Liver (tissue), 9 donors: ENCODE data around the gene ATG2A. TPM values are rescaled to one million over a fixed set of nuclear protein-coding genes. Genes with fewer than 3 reads are reported as not detected.
A peak's percentile ranks its signal among the peaks of the same experiment; 100 is the strongest.

Experiments used
- DNase-seq: peaks from one replicate; pipeline ENCODE4 v3.0.0-alpha.2; 2017; ENCODE audit warnings: low spot score
- H3K27ac ChIP-seq, 2 donors: one replicate each; pipeline ENCODE4 v1.7.0; 2013; ENCODE audit warnings: inconsistent platforms in 2 of 2, low read length in 2 of 2, control low read depth in 1 of 2, low read depth in 1 of 2, mild to moderate bottlenecking in 1 of 2
- H3K27me3 ChIP-seq, 4 donors: one replicate each; pipeline versions ENCODE4 v1.6.1 to v1.7.0; 2013; ENCODE audit warnings: low read length in 3 of 4, inconsistent platforms in 1 of 4, mild to moderate bottlenecking in 1 of 4, moderate library complexity in 1 of 4; ENCODE audit not compliant: control insufficient read depth in 4 of 4, insufficient read depth in 4 of 4
- H3K36me3 ChIP-seq, 4 donors: one replicate each; pipeline versions ENCODE4 v1.6.1 to v1.7.0; 2013; ENCODE audit warnings: low read length in 3 of 4, mild to moderate bottlenecking in 3 of 4, low read depth in 1 of 4, moderate library complexity in 1 of 4; ENCODE audit not compliant: control insufficient read depth in 4 of 4, insufficient read depth in 3 of 4
- H3K4me1 ChIP-seq, 4 donors: one replicate each; pipeline versions ENCODE4 v1.6.1 to v1.7.0; 2013; ENCODE audit warnings: low read length in 3 of 4, mild to moderate bottlenecking in 3 of 4, moderate library complexity in 1 of 4; ENCODE audit not compliant: control insufficient read depth in 4 of 4, insufficient read depth in 4 of 4
- H3K4me3 ChIP-seq, 3 donors: one replicate each; pipeline versions ENCODE4 v1.6.1 to v1.7.0; 2013; ENCODE audit warnings: low read length in 3 of 3, control low read depth in 1 of 3, low read depth in 1 of 3, mild to moderate bottlenecking in 1 of 3
- H3K9ac ChIP-seq, 2 donors: one replicate each; pipeline ENCODE4 v1.7.0; 2013; ENCODE audit warnings: low read length in 2 of 2, mild to moderate bottlenecking in 2 of 2, moderate library complexity in 2 of 2, control low read depth in 1 of 2, low read depth in 1 of 2
- H3K9me3 ChIP-seq, 4 donors: one replicate each; pipeline versions ENCODE4 v1.6.1 to v1.7.0; 2013; ENCODE audit warnings: low read length in 3 of 4; ENCODE audit not compliant: control insufficient read depth in 4 of 4
- FOXA2 ChIP-seq: IDR thresholded peaks from 2 replicates; pipeline ENCODE4 v1.6.1; 2016; ENCODE audit warnings: antibody characterized with exemption
- GABPA ChIP-seq, 2 donors: IDR thresholded peaks in 1 of 2; conservative IDR thresholded peaks in 1 of 2; 2 replicates each; pipeline ENCODE4 v1.6.1; 2016; ENCODE audit warnings: antibody characterized with exemption in 2 of 2, mild to moderate bottlenecking in 1 of 2, moderate library complexity in 1 of 2
- HNF4A ChIP-seq, 2 donors: conservative IDR thresholded peaks; 2 replicates each; pipeline ENCODE4 v1.6.1; 2016; ENCODE audit warnings: antibody characterized with exemption in 2 of 2, mild to moderate bottlenecking in 2 of 2
- RXRA ChIP-seq, 2 donors: IDR thresholded peaks; 2 replicates each; pipeline ENCODE4 v1.6.1; 2017 to 2018; ENCODE audit warnings: antibody characterized with exemption in 2 of 2, mild to moderate bottlenecking in 1 of 2
- SP1 ChIP-seq: IDR thresholded peaks from 2 replicates; pipeline ENCODE4 v1.6.1; 2018; ENCODE audit warnings: antibody characterized with exemption, mild to moderate bottlenecking
- YY1 ChIP-seq: IDR thresholded peaks from 2 replicates; pipeline ENCODE4 v1.6.1; 2016; ENCODE audit warnings: antibody characterized with exemption, mild to moderate bottlenecking
- WGBS: extraction: QIAGEN DNeasy Blood & Tissue Kit; methylation state at CpG from one replicate; pipeline ENCODE4 v1.1.7; 2013; 5-methylcytosine and 5-hydroxymethylcytosine counted together
- polyA plus RNA-seq, 2 donors: library from polyadenylated mRNA; stranded (reverse) in 1 of 2; unstranded in 1 of 2; fragments of 200-250 nt in 1 of 2; fragments of >200 nt in 1 of 2; fragmentation: Nextera tagmentation in 1 of 2; extraction: Ambion mirVana in 1 of 2; gene quantifications; one replicate each; pipeline versions ENCODE4 v1.2.1 to v1.2.3, GENCODE V29; 2013 to 2015
- total RNA-seq, 2 donors: library from RNA; depleted of rRNA; stranded (reverse); fragments of >200 nt; gene quantifications; one replicate each; pipeline ENCODE4 v1.2.3, GENCODE V29; 2014
- TF ChIP-seq, protein P1 (sequence below): IDR thresholded peaks from 2 replicates; pipeline ENCODE4 v1.6.1; 2016; ENCODE audit warnings: antibody characterized with exemption, mild to moderate bottlenecking
- donor health status: healthy.
- donor health status: healthy.
- donor health status: healthy.
- donor health status: healthy.
- donor health status: healthy.

Gene ATG2A
- total and polyA plus RNA-seq, 4 donors, result 15.6 to 34.1 (median 23.0) TPM

DNA sequence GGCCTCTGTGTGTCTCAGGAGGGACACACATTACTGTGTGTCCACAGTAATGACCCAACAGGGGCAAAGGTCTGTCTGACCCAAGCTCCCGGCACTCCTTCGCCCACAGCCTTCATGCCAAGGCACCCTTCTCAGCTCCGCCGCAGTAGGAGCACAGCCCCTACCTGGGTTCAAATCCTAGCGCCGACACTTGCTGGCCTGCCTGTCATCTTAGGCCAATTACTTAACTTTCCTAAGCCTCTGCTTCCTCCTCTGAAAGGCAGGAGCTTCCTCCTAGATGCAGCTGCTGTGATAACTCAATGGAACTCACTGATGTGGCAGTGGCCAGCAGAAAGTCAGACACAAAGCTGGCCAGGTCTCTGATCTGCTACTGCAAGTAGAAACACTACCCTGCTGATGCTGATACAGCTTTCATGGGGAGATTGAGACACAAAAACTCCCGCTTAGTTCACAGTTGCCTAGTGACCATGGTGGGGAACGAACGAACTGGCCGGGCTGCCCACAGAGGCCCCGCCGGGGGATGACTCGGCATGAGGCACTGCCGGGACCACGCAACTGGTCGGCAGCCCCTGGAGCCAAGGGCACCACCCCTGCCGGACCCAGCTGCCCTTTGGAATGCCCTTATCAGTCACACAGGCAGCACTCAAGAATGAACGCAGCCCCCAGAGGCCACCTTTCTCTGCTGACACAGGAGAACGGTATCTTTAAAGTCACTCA lies 46.7 kb downstream of the ATG2A start:
- Histone ChIP-seq H3K4me3 (no peak overlapping the region), H3K9ac (peak overlapping the region in 1 of 2 donors; percentile 14), H3K36me3 (no peaks in the 10 kb centered on the region), H3K9me3 (no peaks in the 10 kb centered on the region), H3K4me1 (peaks cover 24 to 66% (median 57%) of the 10 kb centered on the region in 4 donors), H3K27ac (peak overlapping the region; percentile 39 to 75), H3K27me3 (no peaks in the 10 kb centered on the region)
- no peak for DNase-seq
- TF ChIP-seq HNF4A (conservative IDR thresholded peaks at IDR 0.05), result peak; percentile 29 to 35
- no peak for TF ChIP-seq GABPA (IDR thresholded peaks at IDR 0.05 in 1 of 2, conservative IDR thresholded peaks at IDR 0.05 in 1 of 2)
- TF ChIP-seq FOXA2, result no peak
- TF ChIP-seq YY1, result no peak
- TF ChIP-seq RXRA (IDR thresholded peaks at IDR 0.05), result no peak
- TF ChIP-seq, protein P1, sequence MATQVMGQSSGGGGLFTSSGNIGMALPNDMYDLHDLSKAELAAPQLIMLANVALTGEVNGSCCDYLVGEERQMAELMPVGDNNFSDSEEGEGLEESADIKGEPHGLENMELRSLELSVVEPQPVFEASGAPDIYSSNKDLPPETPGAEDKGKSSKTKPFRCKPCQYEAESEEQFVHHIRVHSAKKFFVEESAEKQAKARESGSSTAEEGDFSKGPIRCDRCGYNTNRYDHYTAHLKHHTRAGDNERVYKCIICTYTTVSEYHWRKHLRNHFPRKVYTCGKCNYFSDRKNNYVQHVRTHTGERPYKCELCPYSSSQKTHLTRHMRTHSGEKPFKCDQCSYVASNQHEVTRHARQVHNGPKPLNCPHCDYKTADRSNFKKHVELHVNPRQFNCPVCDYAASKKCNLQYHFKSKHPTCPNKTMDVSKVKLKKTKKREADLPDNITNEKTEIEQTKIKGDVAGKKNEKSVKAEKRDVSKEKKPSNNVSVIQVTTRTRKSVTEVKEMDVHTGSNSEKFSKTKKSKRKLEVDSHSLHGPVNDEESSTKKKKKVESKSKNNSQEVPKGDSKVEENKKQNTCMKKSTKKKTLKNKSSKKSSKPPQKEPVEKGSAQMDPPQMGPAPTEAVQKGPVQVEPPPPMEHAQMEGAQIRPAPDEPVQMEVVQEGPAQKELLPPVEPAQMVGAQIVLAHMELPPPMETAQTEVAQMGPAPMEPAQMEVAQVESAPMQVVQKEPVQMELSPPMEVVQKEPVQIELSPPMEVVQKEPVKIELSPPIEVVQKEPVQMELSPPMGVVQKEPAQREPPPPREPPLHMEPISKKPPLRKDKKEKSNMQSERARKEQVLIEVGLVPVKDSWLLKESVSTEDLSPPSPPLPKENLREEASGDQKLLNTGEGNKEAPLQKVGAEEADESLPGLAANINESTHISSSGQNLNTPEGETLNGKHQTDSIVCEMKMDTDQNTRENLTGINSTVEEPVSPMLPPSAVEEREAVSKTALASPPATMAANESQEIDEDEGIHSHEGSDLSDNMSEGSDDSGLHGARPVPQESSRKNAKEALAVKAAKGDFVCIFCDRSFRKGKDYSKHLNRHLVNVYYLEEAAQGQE, result peak; percentile 31
- WGBS, result 43% methylated on average over 19 of the region's 19 CpGs

DNA sequence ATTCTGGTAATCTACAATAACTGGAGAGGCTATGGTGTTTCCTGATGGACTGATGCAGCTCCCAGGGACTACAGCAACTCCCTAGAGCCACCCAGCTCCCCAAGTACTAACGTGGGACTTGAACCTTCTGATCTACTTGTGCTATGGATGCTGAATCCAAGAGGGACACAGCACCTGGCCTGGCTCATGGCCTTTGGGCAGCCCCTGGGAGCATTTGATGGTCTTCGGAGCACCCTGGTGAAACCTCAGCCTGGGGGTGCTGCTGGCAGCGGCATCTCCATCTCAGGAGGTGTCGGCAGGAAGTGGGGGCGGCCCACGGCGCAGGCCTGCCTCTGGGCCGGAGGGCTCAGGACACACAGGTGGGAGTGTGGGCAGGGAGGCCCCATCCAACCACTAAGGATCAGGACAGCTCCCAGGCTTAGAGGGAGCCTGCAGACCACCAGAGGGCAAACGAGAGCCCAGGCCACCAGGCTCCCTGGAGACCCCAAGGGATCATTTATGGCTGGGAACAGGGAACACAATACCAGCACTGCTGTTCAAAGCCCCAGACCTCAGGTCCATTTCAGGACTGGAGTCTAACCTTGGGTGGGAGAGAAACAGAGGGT lies 47.3 kb downstream of the ATG2A start:
- no peaks in the 10 kb centered on the region for H3K36me3 ChIP-seq
- TF ChIP-seq SP1, result no peak
- TF ChIP-seq, protein P1, result peak; percentile 50
- H3K9me3 ChIP-seq, result no peaks in the 10 kb centered on the region
- no peak for DNase-seq
- 81% methylated on average over 9 of the region's 9 CpGs for WGBS
- peak overlapping the region; percentile 39 to 75 for H3K27ac ChIP-seq
- no peak overlapping the region for H3K9ac ChIP-seq
- no peak overlapping the region for H3K4me3 ChIP-seq
- H3K4me1 ChIP-seq, result peaks cover 27 to 66% (median 57%) of the 10 kb centered on the region in 4 donors
- H3K27me3 ChIP-seq, result no peaks in the 10 kb centered on the region
